HFF-Myc (cell line): Measurements from ENCODE around the gene MRPL28.
"Not testable (repeated sequence)": the region's sequence is repeated elsewhere in the genome, so short reads cannot be mapped to it uniquely, and the experiment has no call there.

Experiments
- DNase-seq: peaks from one replicate; pipeline ENCODE4 v3.0.0-alpha.2; 2011; ENCODE audit warnings: low read depth; ENCODE audit errors: extremely low read depth
- H3K4me3 ChIP-seq: replicated peaks from 2 replicates; pipeline ENCODE4 v1.5.1; 2011; ENCODE audit warnings: low read depth, mild to moderate bottlenecking, control low read depth, low read length
- TF ChIP-seq, protein P1 (sequence below): IDR thresholded peaks from 2 replicates; pipeline ENCODE4 v1.5.1; 2012; ENCODE audit warnings: mild to moderate bottlenecking, low read depth, low read length, control low read depth; ENCODE audit errors: missing control alignments

Gene MRPL28

DNA sequence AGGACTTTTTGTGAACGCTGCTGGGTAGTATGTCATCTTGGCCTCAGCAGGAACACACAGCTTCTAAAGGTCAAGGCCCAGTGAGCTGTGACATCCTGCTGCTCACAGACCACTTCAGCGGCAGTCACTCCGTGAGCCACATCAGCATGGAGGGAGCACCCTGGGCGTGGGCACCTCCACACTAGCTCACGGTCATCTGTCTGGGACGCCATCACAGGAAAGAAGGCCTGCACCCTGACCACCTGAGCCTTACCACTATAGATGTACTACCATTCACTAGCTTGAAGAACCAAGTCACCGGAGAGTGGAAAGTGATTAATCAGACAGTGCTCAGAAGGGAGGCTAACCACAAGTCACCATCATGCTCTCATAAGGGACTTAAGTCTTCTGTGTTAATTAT, 21.1 kb downstream of the MRPL28 start:
- DNase-seq: no peak
- TF ChIP-seq, protein P1, sequence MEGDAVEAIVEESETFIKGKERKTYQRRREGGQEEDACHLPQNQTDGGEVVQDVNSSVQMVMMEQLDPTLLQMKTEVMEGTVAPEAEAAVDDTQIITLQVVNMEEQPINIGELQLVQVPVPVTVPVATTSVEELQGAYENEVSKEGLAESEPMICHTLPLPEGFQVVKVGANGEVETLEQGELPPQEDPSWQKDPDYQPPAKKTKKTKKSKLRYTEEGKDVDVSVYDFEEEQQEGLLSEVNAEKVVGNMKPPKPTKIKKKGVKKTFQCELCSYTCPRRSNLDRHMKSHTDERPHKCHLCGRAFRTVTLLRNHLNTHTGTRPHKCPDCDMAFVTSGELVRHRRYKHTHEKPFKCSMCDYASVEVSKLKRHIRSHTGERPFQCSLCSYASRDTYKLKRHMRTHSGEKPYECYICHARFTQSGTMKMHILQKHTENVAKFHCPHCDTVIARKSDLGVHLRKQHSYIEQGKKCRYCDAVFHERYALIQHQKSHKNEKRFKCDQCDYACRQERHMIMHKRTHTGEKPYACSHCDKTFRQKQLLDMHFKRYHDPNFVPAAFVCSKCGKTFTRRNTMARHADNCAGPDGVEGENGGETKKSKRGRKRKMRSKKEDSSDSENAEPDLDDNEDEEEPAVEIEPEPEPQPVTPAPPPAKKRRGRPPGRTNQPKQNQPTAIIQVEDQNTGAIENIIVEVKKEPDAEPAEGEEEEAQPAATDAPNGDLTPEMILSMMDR: no peak
- H3K4me3 ChIP-seq: no peak overlapping the region

DNA sequence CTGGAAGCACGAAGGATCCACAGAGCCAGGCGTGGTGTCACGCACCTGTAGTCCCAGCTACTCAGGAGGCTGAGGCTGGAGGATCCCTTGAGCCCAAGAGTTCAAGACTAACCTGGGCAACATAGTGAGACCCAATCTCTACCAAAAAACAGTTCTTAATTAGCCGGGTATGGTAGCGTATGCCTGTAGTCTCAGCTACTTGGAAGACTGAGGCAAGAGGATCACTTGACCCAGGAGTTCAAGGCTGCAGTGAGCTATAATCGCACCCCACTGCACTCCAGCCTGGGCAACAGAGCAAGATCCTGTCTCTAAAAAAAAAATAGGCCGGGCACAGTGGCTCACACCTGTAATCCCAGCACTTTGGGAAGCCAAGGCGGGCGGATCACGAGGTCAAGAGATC, 21.8 kb downstream of the MRPL28 start:
- not testable (repeated sequence) for DNase-seq, H3K4me3 ChIP-seq

DNA sequence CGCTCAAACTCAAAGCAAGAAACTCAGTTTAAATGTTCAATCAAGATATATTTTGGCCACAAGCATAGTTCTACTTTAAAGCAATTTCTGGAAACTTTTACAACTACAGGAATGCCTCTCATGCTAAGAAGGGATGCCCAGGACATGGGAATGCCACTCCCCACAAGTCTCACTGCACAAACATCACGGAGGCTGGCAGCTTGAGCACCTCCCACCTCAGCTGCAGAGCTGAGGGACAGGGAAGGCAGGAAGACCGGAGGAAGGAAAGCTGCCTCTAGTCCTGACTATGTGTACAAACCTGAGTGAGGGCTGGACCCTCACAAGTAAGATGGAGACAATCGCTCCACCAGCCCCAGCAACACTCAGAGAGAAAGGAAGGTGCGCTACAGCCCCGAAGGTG, 23.1 kb downstream of the MRPL28 start:
- DNase-seq: no peak
- no peak overlapping the region for H3K4me3 ChIP-seq
- TF ChIP-seq, protein P1: no peak

DNA sequence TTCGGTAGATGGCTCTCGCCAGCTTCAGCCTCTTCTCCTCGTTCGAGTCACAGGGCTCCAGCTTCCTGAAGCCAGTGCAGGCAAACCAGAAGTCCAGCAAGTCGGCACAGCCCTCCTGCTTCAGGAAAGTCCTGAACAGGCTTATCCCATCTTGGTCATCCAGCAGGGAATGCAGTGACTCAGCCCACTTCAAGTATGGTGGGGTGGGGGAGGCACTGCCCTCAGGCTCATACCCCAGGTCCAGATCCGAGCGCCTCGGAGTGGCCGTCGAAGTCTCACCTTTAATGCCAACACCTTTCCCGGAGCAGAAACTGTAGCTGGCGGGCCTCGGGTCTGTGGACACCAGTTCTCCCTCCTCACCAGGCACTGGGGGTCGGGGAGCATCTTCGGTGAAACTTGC, 23.8 kb downstream of the MRPL28 start:
- no peak overlapping the region for H3K4me3 ChIP-seq
- TF ChIP-seq, protein P1: no peak
- DNase-seq: no peak

DNA sequence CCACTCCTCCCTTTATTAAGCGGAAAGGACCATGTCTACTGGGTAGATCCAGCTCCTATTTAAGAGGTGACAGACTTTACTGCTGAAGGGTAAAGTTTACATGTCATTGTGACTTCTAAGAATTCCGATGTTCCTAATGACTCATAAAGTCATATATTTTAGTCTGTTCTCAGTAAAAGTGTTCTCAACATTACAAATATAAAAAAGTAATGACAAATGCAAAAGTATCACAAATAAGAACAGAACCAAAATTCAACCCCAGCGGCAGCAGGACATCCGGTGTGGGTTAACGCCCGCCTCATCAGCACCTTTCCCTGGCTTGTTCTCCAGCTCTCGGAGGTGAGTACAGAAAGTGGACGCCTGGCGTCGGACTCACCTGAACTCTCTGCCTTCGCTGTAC, 24.6 kb downstream of the MRPL28 start:
- no peak for DNase-seq
- TF ChIP-seq, protein P1: no peak
- no peak overlapping the region for H3K4me3 ChIP-seq

DNA sequence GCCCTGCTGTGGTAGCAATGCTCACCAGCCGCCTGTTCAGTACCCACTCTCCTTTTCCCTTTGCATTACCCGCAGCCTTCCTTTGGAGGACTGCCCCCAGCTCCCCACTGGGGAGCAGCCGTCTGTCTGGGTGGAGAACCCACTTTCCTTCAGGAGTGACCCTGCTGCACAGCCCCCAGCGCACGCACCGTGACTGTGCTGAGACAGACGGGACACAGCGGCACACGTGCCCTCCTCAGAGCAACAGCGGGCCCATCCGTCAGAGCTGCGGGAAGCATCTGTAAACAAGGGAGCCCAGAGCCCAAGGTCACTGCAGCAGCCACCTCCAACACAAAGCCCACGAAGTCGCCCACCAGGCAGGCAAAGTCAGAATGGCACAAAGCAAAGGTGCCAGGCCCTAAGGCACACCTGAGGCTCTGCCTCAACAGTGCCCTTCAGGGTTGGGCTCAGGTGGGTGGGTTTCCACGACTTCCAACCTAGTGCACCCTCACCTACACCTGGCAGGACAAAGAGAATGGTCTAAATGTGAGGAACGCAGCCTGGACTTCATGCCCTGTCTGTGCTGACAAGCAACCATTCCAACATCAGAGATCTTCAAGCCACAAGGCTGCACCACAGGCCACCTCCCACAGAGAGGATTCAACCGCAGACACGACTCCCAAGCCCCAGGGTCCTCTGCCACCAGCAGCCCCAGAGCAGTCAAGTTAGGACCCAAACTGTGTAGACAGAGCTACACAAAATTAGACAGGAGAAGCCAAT, 27.7 kb downstream of the MRPL28 start:
- DNase-seq: no peak
- TF ChIP-seq, protein P1: no peak
- H3K4me3 ChIP-seq: no peak overlapping the region

DNA sequence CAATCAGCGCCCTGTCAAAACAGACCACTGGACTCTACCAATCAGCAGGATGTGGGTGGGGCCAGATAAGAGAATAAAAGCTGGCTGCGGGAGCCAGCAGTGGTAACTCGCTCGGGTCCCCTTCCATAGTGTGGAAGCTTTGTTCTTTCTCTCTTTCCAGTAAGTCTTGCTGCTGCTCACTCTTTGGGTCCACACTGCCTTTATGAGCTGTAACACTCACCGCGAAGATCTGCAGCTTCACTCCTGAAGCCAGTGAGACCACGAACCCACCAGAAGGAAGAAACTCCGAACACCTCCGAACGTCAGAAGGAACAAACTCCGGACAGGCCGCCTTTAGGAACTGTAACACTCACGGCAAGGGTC, 28.4 kb downstream of the MRPL28 start:
- not testable (repeated sequence) for DNase-seq, H3K4me3 ChIP-seq

DNA sequence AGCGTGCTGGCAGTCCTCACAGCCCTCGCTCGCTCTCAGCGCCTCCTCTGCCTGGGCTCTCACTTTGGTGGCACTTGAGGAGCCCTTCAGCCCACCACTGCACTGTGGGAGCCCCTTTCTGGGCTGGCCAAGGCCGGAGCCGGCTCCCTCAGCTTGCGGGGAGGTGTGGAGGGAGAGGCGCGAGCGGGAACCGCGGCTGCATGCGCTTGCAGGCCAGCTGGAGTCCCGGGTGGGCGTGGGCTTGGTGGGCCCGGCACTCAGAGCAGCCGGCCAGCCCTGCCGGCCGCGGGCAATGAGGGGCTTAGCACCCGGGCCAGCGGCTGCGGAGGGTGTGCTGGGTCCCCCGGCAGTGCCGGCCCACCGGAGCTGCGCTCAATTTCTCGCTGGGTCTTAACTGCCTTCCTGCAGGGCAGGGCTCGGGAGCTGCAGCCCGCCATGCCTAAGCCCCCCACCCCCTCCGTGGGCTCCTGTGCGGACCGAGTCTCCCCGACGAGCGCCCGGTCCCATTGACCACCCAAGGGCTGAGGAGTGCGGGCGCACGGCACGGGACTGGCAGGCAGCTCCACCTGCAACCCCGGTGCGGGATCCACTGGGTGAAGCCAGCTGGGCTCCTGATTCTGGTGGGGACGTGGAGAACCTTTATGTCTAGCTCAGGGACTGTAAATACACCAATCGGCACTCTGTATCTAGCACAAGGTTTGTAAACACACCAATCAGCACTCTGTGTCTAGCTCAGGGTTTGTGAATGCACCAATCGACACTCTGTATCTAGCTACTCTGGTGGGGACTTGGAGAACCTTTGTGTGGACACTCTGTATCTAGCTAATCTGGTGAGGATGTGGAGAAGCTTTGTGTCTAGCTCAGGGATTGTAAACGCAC, 29.0 kb downstream of the MRPL28 start:
- H3K4me3 ChIP-seq, DNase-seq: not testable (repeated sequence)
